Liver (tissue), 9 donors: ENCODE measurements around the gene MAP3K20. TPM values are rescaled to one million over a fixed set of nuclear protein-coding genes. Genes with fewer than 3 reads are reported as not detected.

Source experiments
- DNase-seq: peaks from one replicate; pipeline ENCODE4 v3.0.0-alpha.2; 2017; ENCODE audit warnings: low spot score
- H3K27ac ChIP-seq, 2 donors: one replicate each; pipeline ENCODE4 v1.7.0; 2013; ENCODE audit warnings: inconsistent platforms in 2 of 2, low read length in 2 of 2, control low read depth in 1 of 2, low read depth in 1 of 2, mild to moderate bottlenecking in 1 of 2
- H3K27me3 ChIP-seq, 4 donors: one replicate each; pipeline versions ENCODE4 v1.6.1 to v1.7.0; 2013; ENCODE audit warnings: low read length in 3 of 4, inconsistent platforms in 1 of 4, mild to moderate bottlenecking in 1 of 4, moderate library complexity in 1 of 4; ENCODE audit not compliant: control insufficient read depth in 4 of 4, insufficient read depth in 4 of 4
- H3K36me3 ChIP-seq, 4 donors: one replicate each; pipeline versions ENCODE4 v1.6.1 to v1.7.0; 2013; ENCODE audit warnings: low read length in 3 of 4, mild to moderate bottlenecking in 3 of 4, low read depth in 1 of 4, moderate library complexity in 1 of 4; ENCODE audit not compliant: control insufficient read depth in 4 of 4, insufficient read depth in 3 of 4
- H3K4me1 ChIP-seq, 4 donors: one replicate each; pipeline versions ENCODE4 v1.6.1 to v1.7.0; 2013; ENCODE audit warnings: low read length in 3 of 4, mild to moderate bottlenecking in 3 of 4, moderate library complexity in 1 of 4; ENCODE audit not compliant: control insufficient read depth in 4 of 4, insufficient read depth in 4 of 4
- H3K4me3 ChIP-seq, 3 donors: one replicate each; pipeline versions ENCODE4 v1.6.1 to v1.7.0; 2013; ENCODE audit warnings: low read length in 3 of 3, control low read depth in 1 of 3, low read depth in 1 of 3, mild to moderate bottlenecking in 1 of 3
- H3K9ac ChIP-seq, 2 donors: one replicate each; pipeline ENCODE4 v1.7.0; 2013; ENCODE audit warnings: low read length in 2 of 2, mild to moderate bottlenecking in 2 of 2, moderate library complexity in 2 of 2, control low read depth in 1 of 2, low read depth in 1 of 2
- H3K9me3 ChIP-seq, 4 donors: one replicate each; pipeline versions ENCODE4 v1.6.1 to v1.7.0; 2013; ENCODE audit warnings: low read length in 3 of 4; ENCODE audit not compliant: control insufficient read depth in 4 of 4
- EGR1 ChIP-seq, 2 donors: IDR thresholded peaks; 2 replicates each; pipeline ENCODE4 v1.6.1; 2016 to 2018; ENCODE audit warnings: antibody characterized with exemption in 2 of 2, low read depth in 2 of 2
- FOXA1 ChIP-seq: IDR thresholded peaks from 2 replicates; pipeline ENCODE4 v1.6.1; 2016; ENCODE audit warnings: antibody characterized with exemption
- FOXA2 ChIP-seq: IDR thresholded peaks from 2 replicates; pipeline ENCODE4 v1.6.1; 2016; ENCODE audit warnings: antibody characterized with exemption
- GABPA ChIP-seq, 2 donors: IDR thresholded peaks in 1 of 2; conservative IDR thresholded peaks in 1 of 2; 2 replicates each; pipeline ENCODE4 v1.6.1; 2016; ENCODE audit warnings: antibody characterized with exemption in 2 of 2, mild to moderate bottlenecking in 1 of 2, moderate library complexity in 1 of 2
- HNF4A ChIP-seq, 2 donors: conservative IDR thresholded peaks; 2 replicates each; pipeline ENCODE4 v1.6.1; 2016; ENCODE audit warnings: antibody characterized with exemption in 2 of 2, mild to moderate bottlenecking in 2 of 2
- HNF4G ChIP-seq: IDR thresholded peaks from 2 replicates; pipeline ENCODE4 v1.6.1; 2016; ENCODE audit warnings: antibody characterized with exemption
- JUND ChIP-seq, 2 donors: IDR thresholded peaks; 2 replicates each; pipeline ENCODE4 v1.6.1; 2016; ENCODE audit warnings: antibody characterized with exemption in 2 of 2
- NR2F2 ChIP-seq: IDR thresholded peaks from 2 replicates; pipeline ENCODE4 v1.6.1; 2016; ENCODE audit warnings: antibody characterized with exemption
- RAD21 ChIP-seq, 2 donors: IDR thresholded peaks; 2 replicates each; pipeline ENCODE4 v1.6.1; 2016; ENCODE audit warnings: antibody characterized with exemption in 2 of 2, mild to moderate bottlenecking in 2 of 2
- RXRA ChIP-seq, 2 donors: IDR thresholded peaks; 2 replicates each; pipeline ENCODE4 v1.6.1; 2017 to 2018; ENCODE audit warnings: antibody characterized with exemption in 2 of 2, mild to moderate bottlenecking in 1 of 2
- SP1 ChIP-seq: IDR thresholded peaks from 2 replicates; pipeline ENCODE4 v1.6.1; 2018; ENCODE audit warnings: antibody characterized with exemption, mild to moderate bottlenecking
- TAF1 ChIP-seq: conservative IDR thresholded peaks from 2 replicates; pipeline ENCODE4 v1.6.1; 2016; ENCODE audit warnings: antibody characterized with exemption, mild to moderate bottlenecking
- YY1 ChIP-seq: IDR thresholded peaks from 2 replicates; pipeline ENCODE4 v1.6.1; 2016; ENCODE audit warnings: antibody characterized with exemption, mild to moderate bottlenecking
- WGBS: extraction: QIAGEN DNeasy Blood & Tissue Kit; methylation state at CpG from one replicate; pipeline ENCODE4 v1.1.7; 2013; 5-methylcytosine and 5-hydroxymethylcytosine counted together
- polyA plus RNA-seq, 2 donors: library from polyadenylated mRNA; stranded (reverse) in 1 of 2; unstranded in 1 of 2; fragments of 200-250 nt in 1 of 2; fragments of >200 nt in 1 of 2; fragmentation: Nextera tagmentation in 1 of 2; extraction: Ambion mirVana in 1 of 2; gene quantifications; one replicate each; pipeline versions ENCODE4 v1.2.1 to v1.2.3, GENCODE V29; 2013 to 2015
- total RNA-seq, 2 donors: library from RNA; depleted of rRNA; stranded (reverse); fragments of >200 nt; gene quantifications; one replicate each; pipeline ENCODE4 v1.2.3, GENCODE V29; 2014
- TF ChIP-seq, protein P1 (sequence below): IDR thresholded peaks from 2 replicates; pipeline ENCODE4 v1.6.1; 2016; ENCODE audit warnings: antibody characterized with exemption, mild to moderate bottlenecking
- TF ChIP-seq, protein P2 (sequence below): IDR thresholded peaks from 2 replicates; pipeline ENCODE4 v1.6.1; 2016; ENCODE audit warnings: antibody characterized with exemption
- TF ChIP-seq, protein P3 (sequence below): IDR thresholded peaks from 2 replicates; pipeline ENCODE4 v1.6.1; 2016; ENCODE audit warnings: antibody characterized with exemption
- TF ChIP-seq, protein P4 (sequence below): IDR thresholded peaks from 2 replicates; pipeline ENCODE4 v1.6.1; 2016; ENCODE audit warnings: antibody characterized with exemption
- TF ChIP-seq, protein P5 (sequence below): fragments of 150-350 bp; IDR thresholded peaks from 2 replicates; pipeline ENCODE4 v1.5.1; 2017; ENCODE audit warnings: improper control_type of control experiment, low read depth, low read length; ENCODE audit not compliant: missing input control
- donor health status: healthy.
- donor health status: healthy.
- donor health status: healthy.
- donor health status: healthy.
- donor health status: healthy.

MAP3K20 gene
- total and polyA plus RNA-seq, 4 donors = 9.1 to 22.6 (median 14.9) TPM

DNA sequence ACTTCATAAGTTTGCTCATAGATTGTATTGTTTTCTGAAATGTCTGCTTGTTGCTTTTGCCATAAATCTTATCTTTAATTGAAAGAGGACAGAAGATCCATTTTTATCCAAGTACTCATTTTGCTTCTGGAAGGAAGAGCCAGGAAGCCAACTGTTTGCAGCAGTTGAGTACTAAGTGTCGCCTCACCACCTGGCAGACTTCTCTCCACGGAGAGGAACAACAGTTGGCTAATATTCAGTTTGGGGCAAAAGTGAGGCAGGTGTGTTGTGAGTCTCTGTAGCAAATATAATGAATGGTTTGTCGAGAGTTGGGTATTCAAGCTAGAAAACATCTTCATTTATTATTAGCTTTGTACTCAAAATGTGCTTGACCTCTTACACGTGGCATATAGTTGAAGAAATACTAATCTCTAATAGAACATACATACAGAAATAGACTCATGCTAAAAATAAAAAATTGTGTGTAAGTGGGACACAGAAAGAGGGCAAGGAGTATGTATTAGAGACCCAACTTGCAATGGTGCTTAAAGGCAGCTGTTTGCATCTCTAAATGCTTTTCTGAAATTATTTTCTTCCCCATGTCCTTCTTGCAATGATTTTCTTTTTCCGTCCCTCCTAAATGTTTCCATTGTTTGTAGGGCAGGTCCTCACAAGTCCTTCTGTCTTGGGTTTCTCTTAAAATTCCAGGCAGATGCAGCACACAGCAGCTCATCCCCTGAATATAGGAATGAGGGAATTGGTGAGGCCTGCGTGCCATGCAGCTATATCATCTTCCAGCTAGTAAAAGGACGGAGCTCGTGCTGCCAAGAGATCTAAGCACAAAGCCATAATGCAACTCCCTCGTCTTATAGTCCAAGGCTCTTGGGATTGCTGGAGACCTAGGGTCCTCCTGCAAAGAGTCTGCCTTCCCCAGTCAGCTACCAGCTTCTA is 44.8 kb upstream of the MAP3K20 start:
- no peak overlapping the region for H3K27ac ChIP-seq
- TF ChIP-seq HNF4G (no peak), RAD21 (IDR thresholded peaks at IDR 0.05) (no peak), JUND (IDR thresholded peaks at IDR 0.05) (no peak), EGR1 (IDR thresholded peaks at IDR 0.05; ENCODE audit: low read depth in 2 of 2) (no peak), FOXA1 (no peak), YY1 (no peak), NR2F2 (no peak), HNF4A (conservative IDR thresholded peaks at IDR 0.05) (no peak), TAF1 (no peak), RXRA (IDR thresholded peaks at IDR 0.05) (no peak), SP1 (no peak), FOXA2 (no peak), GABPA (IDR thresholded peaks at IDR 0.05 in 1 of 2, conservative IDR thresholded peaks at IDR 0.05 in 1 of 2) (no peak)
- TF ChIP-seq, protein P1, sequence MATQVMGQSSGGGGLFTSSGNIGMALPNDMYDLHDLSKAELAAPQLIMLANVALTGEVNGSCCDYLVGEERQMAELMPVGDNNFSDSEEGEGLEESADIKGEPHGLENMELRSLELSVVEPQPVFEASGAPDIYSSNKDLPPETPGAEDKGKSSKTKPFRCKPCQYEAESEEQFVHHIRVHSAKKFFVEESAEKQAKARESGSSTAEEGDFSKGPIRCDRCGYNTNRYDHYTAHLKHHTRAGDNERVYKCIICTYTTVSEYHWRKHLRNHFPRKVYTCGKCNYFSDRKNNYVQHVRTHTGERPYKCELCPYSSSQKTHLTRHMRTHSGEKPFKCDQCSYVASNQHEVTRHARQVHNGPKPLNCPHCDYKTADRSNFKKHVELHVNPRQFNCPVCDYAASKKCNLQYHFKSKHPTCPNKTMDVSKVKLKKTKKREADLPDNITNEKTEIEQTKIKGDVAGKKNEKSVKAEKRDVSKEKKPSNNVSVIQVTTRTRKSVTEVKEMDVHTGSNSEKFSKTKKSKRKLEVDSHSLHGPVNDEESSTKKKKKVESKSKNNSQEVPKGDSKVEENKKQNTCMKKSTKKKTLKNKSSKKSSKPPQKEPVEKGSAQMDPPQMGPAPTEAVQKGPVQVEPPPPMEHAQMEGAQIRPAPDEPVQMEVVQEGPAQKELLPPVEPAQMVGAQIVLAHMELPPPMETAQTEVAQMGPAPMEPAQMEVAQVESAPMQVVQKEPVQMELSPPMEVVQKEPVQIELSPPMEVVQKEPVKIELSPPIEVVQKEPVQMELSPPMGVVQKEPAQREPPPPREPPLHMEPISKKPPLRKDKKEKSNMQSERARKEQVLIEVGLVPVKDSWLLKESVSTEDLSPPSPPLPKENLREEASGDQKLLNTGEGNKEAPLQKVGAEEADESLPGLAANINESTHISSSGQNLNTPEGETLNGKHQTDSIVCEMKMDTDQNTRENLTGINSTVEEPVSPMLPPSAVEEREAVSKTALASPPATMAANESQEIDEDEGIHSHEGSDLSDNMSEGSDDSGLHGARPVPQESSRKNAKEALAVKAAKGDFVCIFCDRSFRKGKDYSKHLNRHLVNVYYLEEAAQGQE = no peak
- TF ChIP-seq, protein P2, sequence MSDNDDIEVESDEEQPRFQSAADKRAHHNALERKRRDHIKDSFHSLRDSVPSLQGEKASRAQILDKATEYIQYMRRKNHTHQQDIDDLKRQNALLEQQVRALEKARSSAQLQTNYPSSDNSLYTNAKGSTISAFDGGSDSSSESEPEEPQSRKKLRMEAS = no peak
- TF ChIP-seq, protein P3, sequence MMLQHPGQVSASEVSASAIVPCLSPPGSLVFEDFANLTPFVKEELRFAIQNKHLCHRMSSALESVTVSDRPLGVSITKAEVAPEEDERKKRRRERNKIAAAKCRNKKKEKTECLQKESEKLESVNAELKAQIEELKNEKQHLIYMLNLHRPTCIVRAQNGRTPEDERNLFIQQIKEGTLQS = no peak
- TF ChIP-seq, protein P4, sequence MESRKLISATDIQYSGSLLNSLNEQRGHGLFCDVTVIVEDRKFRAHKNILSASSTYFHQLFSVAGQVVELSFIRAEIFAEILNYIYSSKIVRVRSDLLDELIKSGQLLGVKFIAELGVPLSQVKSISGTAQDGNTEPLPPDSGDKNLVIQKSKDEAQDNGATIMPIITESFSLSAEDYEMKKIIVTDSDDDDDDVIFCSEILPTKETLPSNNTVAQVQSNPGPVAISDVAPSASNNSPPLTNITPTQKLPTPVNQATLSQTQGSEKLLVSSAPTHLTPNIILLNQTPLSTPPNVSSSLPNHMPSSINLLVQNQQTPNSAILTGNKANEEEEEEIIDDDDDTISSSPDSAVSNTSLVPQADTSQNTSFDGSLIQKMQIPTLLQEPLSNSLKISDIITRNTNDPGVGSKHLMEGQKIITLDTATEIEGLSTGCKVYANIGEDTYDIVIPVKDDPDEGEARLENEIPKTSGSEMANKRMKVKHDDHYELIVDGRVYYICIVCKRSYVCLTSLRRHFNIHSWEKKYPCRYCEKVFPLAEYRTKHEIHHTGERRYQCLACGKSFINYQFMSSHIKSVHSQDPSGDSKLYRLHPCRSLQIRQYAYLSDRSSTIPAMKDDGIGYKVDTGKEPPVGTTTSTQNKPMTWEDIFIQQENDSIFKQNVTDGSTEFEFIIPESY = no peak
- TF ChIP-seq, protein P5, sequence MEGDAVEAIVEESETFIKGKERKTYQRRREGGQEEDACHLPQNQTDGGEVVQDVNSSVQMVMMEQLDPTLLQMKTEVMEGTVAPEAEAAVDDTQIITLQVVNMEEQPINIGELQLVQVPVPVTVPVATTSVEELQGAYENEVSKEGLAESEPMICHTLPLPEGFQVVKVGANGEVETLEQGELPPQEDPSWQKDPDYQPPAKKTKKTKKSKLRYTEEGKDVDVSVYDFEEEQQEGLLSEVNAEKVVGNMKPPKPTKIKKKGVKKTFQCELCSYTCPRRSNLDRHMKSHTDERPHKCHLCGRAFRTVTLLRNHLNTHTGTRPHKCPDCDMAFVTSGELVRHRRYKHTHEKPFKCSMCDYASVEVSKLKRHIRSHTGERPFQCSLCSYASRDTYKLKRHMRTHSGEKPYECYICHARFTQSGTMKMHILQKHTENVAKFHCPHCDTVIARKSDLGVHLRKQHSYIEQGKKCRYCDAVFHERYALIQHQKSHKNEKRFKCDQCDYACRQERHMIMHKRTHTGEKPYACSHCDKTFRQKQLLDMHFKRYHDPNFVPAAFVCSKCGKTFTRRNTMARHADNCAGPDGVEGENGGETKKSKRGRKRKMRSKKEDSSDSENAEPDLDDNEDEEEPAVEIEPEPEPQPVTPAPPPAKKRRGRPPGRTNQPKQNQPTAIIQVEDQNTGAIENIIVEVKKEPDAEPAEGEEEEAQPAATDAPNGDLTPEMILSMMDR = no peak
- no peak overlapping the region for H3K4me3 ChIP-seq
- no peaks in the 10 kb centered on the region for H3K27me3 ChIP-seq
- WGBS = 91% methylated on average over 9 of the region's 9 CpGs
- no peak overlapping the region for H3K9ac ChIP-seq
- no peak for DNase-seq
- H3K4me1 ChIP-seq = no peaks in the 10 kb centered on the region
- H3K9me3 ChIP-seq = no peaks in the 10 kb centered on the region
- peaks cover 0 to 9% (median 7%) of the 10 kb centered on the region in 4 donors for H3K36me3 ChIP-seq
